HG03045 (cell line): ENCODE data around the gene KDM7A.
"Not testable (repeated sequence)": the region's sequence is repeated elsewhere in the genome, so short reads cannot be mapped to it uniquely, and the experiment has no call there.

Experiments
- ATAC-seq: cut with Tn5 transposase; IDR thresholded peaks from one replicate; pipeline ENCODE4 v1.9.1; 2021; ENCODE audit warnings: mild to moderate bottlenecking, moderate library complexity; ENCODE audit not compliant: unreplicated experiment

KDM7A gene

DNA sequence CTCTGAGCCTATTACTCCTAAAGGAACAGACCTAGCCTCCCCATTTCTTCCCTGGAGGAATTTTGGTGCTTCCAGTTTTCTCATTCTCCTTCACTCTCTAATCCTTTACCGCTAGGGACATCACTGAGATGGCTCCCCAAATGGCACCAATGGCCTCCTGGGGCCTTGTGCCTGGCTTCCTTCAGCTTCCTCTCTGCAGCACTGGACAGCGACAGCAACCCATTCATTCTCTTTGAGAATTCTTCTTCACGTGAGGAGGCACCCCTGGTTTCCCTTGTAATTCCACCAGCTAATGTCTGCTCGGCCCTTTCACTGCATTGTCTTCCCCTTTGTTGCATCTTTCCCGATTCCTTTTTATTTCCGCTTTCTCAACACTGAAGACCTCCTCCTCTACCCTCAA lies 24.6 kb upstream of the KDM7A start:
- ATAC-seq = no peak

- no peak for ATAC-seq
Observed at GRCh38 chr7:140200061-140200989, 23.5 kb upstream of the KDM7A start.

DNA sequence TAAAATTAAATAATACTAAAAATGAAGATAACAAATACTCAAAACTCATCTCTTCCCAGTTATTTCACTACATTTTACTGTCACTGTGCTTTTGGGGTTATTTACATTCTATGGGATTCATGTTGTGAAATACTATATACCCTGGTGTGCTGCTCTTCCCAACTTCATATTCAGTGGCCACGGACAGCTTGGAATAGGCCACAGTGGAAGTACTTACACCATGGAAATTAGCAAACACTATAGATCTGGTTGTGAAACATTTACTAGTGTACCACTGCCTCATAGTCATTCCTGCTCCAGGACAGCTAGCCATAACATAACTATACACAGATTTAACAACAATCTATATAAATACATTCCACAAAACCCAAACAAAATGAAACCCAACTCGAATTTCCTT lies 21.2 kb upstream of the KDM7A start:
- ATAC-seq = no peak

- no peak for ATAC-seq
Observed at GRCh38 chr7:140197218-140197890, 20.6 kb upstream of the KDM7A start.

- no peak for ATAC-seq
Observed at GRCh38 chr7:140196361-140197217, 19.8 kb upstream of the KDM7A start.

DNA sequence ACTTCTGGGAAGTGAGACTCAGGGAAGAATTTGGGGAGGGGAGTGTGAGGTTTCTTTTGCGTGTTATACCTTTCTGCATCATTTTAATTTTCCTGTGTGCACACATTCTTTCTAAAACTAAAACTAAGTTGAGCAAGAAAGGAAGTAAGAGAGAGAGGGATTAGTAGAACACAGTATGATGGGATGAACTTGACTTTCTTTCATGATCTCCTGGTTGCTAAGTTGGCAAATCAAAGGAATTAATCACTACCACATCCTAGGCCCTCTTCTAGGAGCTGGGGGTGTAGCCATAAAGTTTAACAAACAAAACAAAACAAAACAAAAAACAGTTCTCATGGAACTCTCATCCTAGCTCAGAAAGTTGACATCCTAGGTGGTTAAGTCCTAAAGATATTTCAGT lies 19.1 kb upstream of the KDM7A start:
- ATAC-seq = no peak

- no peak for ATAC-seq
Observed at GRCh38 chr7:140192620-140193019, 15.8 kb upstream of the KDM7A start.

- no peak for ATAC-seq
Observed at GRCh38 chr7:140192176-140192575, 15.4 kb upstream of the KDM7A start.

GRCh38 chr7:140190588-140190987 lies 13.8 kb upstream of the KDM7A start:
- no peak for ATAC-seq

- no peak for ATAC-seq
Observed at GRCh38 chr7:140189917-140190316, 13.1 kb upstream of the KDM7A start.

DNA sequence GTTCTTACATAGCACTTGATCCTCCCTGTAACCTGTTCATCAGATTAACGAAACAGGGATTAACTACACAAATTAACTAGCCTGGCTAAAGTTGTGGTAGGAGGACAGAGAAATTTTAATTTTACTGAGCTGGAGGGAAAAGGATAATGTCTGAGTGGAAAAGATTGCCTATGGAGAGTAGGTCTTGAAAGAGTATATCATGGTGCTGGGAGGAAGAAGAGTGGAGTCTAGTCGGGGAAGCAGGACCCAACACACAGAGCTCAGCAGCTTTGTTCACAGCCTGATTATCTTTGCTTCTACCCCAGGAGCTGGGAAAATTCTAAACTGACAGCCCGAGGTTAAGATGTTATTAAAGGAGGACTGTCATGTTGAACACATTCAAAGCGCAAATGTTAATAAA lies 6.1 kb upstream of the KDM7A start:
- ATAC-seq = no peak

DNA sequence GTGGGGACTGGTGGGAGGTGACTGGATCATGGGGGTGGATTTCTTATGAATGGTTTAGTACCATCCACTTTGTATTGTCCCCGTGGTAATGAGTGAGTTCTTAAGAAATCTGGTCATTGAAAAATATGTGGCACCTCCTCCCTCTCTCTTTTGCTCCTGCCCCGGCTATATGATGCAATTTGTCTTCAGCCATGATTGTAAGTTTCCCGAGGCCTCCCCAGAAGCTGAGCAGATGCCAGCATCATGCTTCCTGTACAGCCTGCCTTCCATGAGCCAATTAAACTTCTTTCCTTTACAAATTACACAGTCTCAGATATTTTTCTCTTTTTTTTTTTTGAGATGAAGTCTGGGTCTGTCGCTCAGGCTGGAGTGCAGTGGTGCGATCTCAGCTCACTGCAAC lies 2.6 kb upstream of the KDM7A start:
- no peak for ATAC-seq

GRCh38 chr7:140176122-140176701 lies 571 bp downstream of the KDM7A start:
- ATAC-seq = peak; percentile 9

- ATAC-seq = peak; percentile 41
Observed at GRCh38 chr7:140175221-140176121, 1.3 kb downstream of the KDM7A start.

- no peak for ATAC-seq
Observed at GRCh38 chr7:140174217-140174616, 2.6 kb downstream of the KDM7A start.

GRCh38 chr7:140170375-140170774 lies 6.4 kb downstream of the KDM7A start:
- ATAC-seq = no peak

DNA sequence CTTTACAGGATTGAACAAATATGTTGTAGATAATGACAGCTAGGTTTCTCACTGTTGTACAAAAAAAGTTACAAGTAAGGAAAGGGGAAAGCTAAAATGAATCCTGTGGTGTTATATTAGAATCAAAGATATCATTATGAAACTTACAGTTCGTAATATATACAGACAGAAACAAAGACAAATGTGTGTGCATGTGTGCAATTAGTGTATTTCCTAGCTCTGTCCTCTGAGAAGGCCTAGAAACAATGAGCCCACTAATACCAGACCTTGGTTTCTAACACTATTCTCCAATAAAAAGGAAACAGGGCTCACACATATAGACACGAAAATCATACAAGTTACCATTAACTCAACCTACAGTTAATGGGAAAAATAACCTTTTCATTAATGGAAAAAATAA lies 8.0 kb downstream of the KDM7A start:
- no peak for ATAC-seq

- ATAC-seq = no peak
Observed at GRCh38 chr7:140165422-140165821, 11.4 kb downstream of the KDM7A start.

DNA sequence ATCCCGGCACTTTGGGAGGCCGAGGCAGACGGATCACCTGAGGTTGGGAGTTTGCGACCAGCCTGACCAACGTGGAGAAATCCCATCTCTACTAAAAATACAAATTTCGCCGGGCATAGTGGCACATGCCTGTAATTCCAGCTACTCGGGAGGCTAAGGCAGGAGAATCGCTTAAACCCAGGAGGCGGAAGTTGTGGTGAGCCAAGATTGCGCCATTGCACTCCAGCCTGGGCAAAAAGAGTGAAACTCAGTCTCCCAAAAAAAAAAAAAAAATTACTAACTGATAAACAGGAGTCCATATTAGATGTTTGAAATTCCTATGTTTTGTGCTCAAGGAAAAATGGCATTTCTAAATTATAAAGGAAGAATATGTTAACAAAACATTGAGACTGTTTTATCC lies 14.7 kb downstream of the KDM7A start:
- not testable (repeated sequence) for ATAC-seq

DNA sequence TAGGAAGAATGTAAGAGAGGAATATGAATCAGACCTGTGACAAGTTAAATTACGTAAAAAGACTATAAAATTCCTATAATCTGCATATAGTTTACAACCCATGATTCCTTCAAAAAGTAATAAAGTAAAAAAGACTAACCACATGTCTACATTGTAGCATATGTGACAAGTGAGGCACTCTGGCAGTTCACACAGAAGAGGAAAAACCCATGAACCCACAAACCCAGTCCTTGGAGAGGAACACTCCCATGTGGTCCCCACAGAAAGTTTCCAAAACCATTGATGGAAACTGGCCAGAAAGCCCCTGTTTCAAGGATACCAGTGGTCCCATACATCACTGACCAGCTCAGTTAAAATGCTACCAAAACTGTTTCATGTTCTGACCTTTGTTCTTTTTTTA lies 15.7 kb downstream of the KDM7A start:
- ATAC-seq = no peak
